Ramos (cell line): Measurements from ENCODE around the gene SPINT2.

Source experiments
- in situ Hi-C: fragments of 300-500 bp; cut with MboI; formaldehyde crosslinking; loops from one replicate; pipeline ENCODE4 v1.14.3; 2022; ENCODE audit warnings: low sequenced_read_pairs; ENCODE audit not compliant: unreplicated experiment

SPINT2 gene

DNA sequence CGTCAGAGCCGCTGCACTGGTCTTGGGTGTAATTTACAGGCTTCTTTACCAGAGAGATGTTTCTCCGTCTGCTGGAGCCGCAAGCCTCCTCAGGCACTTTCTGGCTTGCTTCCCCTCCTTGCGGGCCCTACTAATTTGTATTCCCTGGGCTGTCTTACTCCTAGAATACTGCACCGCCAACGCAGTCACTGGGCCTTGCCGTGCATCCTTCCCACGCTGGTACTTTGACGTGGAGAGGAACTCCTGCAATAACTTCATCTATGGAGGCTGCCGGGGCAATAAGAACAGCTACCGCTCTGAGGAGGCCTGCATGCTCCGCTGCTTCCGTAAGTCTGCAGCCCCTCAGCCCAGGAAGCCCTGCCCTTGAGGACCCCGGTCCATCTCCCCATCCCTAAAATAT lies 25.6 kb downstream of the SPINT2 start:
- in situ Hi-C loops = no loop called here

- in situ Hi-C loops = no loop called here
These were observed 26.3 kb downstream of the SPINT2 start for GRCh38 chr19:38290631-38291147.

GRCh38 chr19:38291855-38292254 lies 27.5 kb downstream of the SPINT2 start:
- in situ Hi-C loops = no loop called here

DNA sequence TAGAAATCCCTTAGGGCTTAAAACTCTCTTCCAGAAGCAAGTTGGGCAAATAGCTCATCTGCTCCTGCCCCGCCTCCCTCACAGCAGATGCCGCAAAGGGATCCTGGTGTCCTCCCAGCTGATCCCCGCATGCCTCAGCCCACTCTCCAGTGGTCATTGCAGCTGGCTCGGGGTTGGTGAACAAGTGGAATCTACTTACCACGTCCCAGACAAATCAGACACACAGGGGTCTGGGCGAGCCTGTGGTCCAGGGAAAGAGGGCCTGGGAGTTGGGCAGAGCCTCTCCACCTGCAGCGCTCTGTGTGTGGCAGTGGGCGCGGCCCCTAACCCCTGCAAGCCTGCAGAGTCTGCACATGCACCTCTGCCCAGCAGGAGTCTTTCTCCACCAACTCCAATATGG lies 28.9 kb downstream of the SPINT2 start:
- in situ Hi-C loops = no loop called here

DNA sequence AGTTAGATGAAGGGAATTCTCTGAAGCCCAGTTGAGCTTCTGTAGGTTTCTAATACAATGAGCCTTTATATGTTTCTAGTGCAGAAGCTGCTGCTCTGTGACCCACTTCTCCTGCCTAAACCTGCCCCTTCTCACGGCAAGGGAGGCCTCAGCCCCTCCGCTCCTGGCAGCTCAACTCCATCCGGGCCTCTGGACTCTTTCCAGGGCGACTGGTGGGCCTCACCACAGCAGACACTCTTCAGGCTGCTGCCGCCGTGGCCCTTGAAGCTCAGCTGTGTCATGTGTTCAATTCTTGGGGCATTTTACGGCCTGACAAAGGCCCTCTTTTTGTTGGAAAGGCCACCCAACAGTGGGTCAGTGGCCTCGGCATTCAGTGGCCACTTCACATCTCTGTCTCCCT lies 29.7 kb downstream of the SPINT2 start:
- in situ Hi-C loops = no loop called here

- in situ Hi-C loops = no loop called here
These were observed 34.7 kb downstream of the SPINT2 start for GRCh38 chr19:38298821-38299680.

DNA sequence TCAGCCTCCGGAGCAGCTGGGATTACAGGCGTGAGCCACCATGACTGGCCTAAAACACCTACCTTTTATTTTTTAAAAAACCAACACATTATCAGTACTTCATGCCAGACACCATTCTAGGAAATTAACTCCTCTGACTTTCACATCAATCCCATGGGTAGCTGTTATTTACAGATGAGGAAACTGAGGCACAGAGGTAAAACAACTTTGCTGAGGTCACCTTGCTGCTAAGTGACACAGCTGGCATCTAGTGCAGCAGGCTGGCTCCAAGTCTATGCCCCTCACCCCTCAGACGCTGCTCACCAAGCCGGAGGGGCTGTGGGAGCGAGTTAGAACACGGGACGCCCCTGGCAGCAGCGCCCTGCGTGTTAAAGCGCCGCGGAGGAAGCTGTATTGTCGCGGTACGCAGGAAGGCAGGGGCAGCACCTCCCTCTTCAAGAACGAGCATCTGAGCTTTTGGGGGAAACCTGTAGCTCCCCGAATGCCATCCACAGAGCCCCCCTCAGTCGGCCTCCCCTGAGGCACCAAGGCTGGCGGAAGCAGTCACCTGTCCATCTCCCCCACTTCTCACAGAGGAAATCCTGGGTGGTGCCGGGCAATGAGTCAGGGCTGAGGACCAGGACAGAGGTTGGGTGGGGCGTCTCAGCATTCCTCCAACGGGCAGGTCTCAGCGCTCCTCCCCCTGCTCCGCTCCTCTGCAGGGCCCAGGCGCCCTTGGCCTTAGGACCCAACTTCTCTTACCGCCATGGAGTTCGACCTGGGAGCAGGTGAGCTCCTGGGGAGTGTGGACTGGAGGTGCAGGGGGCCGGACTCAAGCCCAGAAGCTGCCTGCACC lies 39.4 kb downstream of the SPINT2 start, which contains the start of gene C19orf33:
Gene C19orf33 (plus strand): TSS at position 735 of the 835 bp plus-strand sequence. CDS start 11 bp downstream, at position 746.
- in situ Hi-C loops = no loop called here

DNA sequence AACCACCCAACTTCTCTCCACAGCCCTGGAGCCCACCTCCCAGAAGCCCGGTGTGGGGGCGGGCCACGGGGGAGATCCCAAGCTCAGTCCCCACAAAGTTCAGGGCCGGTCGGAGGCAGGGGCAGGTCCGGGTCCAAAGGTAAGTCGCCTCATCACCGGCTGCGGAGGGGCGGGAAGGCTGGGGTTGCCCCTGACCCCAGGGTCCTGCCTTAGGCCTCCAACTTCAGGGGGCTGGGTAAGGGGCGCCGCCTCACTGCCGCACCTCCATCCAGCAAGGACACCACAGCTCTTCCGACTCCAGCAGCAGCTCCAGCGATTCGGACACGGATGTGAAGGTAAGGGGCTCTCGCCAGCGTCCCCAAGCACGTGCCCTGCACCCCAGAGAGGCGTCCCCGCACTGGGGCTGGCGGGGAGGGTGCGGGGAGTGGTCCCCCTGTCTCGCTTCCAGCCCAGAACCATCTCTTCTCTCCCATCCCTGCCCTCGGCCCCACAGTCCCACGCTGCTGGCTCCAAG lies 40.0 kb downstream of the SPINT2 start:
- in situ Hi-C loops = no loop called here

- in situ Hi-C loops = no loop called here
These were observed 40.6 kb downstream of the SPINT2 start for GRCh38 chr19:38304866-38305429.

DNA sequence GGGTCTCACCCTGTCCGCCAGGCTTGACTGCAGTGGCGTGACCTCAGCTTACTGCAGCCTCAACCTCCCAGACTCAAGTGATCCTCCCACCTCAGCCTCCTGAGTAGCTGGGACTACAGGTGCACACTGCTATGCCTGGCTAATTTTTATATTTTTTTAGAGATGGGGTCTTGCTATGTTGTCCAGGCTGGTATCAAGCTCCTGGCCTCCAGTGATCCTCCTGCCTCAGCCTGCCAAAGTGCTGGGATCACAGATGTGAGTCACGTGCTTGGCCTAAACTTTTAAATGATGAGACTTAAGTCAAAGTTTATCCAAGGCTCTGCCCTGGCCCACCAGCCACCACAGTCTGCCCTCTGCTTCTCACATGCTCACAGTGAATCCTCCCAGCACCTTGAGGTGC lies 41.9 kb downstream of the SPINT2 start:
- in situ Hi-C loops = no loop called here

DNA sequence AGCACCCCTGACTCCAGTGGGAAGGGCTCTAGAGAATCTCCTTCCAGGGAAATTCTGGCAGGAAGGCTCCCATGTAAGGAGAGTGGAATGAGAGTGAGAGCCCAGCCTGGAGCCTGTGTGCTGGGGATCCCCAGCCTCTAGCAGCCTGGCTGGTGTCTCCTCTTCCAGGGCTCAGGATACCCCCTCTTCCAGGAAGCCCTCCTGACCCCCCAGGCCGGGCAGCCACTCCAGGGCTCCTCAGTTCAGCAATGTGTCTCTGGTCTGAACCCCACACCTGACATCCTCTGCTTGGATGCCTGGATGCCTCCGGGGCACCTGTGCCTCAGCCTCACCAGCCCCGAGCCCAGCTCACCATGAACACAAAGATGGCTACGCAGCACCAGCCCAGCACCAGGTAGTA lies 42.7 kb downstream of the SPINT2 start:
- in situ Hi-C loops = no loop called here

GRCh38 chr19:38307597-38307996 lies 43.2 kb downstream of the SPINT2 start:
- in situ Hi-C loops = no loop called here

- in situ Hi-C loops = no loop called here
These were observed 43.8 kb downstream of the SPINT2 start for GRCh38 chr19:38308006-38308766.

DNA sequence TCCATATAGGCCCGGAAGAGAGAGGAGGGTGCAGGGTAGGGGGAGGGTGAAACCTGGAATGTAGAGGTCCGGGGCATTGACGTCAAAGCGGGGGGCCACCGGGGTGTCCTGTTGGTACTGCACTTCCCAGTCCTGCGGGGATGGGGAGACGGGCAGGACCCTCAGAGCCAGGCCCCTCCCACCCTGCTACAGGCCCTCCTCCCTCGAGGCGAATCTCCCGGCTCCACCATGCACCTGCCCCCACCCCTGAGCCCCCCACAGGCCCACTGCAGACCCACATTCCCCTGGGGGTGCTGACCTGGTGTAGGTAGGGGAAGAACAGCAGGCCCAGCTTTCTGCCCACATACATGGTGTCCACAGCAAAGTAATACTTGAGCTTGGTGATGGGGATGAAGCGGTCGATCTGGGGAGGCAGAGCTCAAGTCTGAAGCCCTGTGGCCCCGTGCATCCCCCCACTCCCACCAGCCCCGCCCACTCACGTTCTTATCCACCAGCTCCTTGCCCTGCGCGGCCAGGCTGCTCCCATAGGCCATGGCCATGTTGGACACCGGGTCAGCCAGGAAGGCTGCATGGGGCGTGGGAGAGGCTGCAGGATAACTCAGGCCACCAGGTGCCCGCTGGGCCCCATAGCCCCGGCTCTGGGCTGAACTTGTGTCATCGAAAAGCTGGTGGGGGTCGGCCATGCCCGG lies 44.7 kb downstream of the SPINT2 start:
- in situ Hi-C loops = no loop called here

DNA sequence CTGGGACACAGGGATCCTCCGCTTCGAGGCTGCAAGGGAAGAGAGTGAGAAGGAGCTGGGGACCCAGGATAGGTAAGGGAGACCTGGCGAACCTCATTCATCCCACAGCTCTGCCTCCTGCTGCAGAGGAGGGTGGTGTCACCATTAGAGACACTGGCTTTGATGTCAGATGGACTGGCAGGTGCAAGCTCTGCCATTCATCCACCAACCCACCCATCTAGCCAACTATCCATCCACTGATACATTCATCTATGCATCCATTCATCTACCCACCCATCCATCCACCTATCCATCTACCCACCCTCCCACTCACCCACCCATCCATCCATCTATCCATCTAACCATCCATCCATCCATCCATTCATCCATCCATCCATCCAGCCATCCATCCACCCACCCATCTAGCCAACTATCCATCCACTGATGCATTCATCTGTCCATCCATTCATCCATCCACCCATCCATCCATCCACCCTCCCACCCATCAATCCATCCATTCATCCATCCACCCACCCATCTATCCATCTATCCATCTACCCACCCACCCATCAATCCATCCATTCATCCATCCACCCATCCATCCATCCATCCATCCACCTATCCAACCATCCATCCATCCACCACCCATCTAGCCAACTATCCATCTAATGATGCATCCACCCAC lies 45.4 kb downstream of the SPINT2 start:
- in situ Hi-C loops = no loop called here

GRCh38 chr19:38310279-38310670 lies 45.9 kb downstream of the SPINT2 start:
- in situ Hi-C loops = no loop called here

- in situ Hi-C loops = no loop called here
These were observed 46.6 kb downstream of the SPINT2 start for GRCh38 chr19:38310986-38311385.

DNA sequence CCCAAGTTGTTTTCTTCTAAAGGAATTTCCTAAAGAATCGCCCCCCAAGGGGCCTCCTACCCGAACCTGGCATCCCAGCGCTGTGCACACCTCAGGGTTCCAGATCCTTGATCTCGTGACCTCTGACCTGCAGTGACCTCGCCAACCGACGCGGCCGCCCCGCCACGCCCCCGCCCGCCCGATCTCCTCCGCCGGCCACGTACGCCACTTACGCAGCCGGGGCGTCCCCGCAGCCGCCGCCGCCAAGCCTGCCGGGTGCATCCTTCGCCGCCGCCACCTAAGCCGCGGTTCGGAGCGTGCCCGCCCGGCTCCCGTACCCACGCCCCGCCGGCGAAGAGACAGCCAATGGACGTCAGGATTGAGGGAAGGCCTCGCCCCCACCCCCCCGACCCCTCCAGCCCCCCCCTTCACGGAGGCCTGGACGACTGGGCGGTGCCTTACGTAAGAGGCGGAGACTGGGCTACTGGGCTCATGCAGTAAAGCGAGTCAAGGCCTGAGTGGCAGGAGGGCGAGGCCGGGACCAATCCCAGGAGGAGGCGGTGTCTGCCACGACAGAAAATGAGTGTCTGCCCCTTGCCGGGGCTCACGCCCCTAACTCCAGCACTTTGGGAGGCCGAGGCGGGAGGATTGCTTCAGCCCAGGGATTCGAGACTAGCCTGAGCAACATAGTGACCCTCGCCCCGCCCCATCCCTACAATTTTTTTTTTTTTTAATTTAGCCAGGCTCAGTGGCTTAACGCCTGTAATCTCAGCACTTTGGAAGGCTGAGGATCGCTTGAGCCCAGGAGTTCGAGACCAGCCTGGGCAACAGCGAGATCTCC lies 51.5 kb downstream of the SPINT2 start, which contains the start of gene YIF1B:
Gene YIF1B (minus strand): TSS at position 291 of the 820 bp plus-strand sequence. CDS start 30 bp downstream, at position 261.
- in situ Hi-C loops = no loop called here
